CD4-positive, alpha-beta T cell treated with Interleukin-15 for 1 hour (primary cell): ENCODE data around the gene VIPR1.

Experiments
- DNase-seq: peaks from one replicate; pipeline ENCODE4 v3.0.0-alpha.2; 2020

The VIPR1 gene

GRCh38 chr3:42581400-42581708, 78.9 kb downstream of the VIPR1 start:
- no peak for DNase-seq

- peak; percentile 95 for DNase-seq
Observed at GRCh38 chr3:42581709-42582473, 79.4 kb downstream of the VIPR1 start, which contains the start of gene SEC22C. TSS of gene SEC22C (minus strand) at chr3:42581967. CDS start at chr3:42569046, 12,921 bp downstream.

- DNase-seq, result no peak
Observed at GRCh38 chr3:42582474-42583070, 80.1 kb downstream of the VIPR1 start.
